Ascending aorta (tissue), 2 donors: ENCODE measurements around the gene OR2Z1. TPM values are rescaled to one million over a fixed set of nuclear protein-coding genes. Genes with fewer than 3 reads are reported as not detected.
"Not testable (repeated sequence)": the region's sequence is repeated elsewhere in the genome, so short reads cannot be mapped to it uniquely, and the experiment has no call there.

ENCODE experiments used
- DNase-seq, 2 donors: peaks; one replicate each; pipeline ENCODE4 v3.0.0-alpha.2; 2019; ENCODE audit warnings: low spot score in 2 of 2
- H3K27ac ChIP-seq, 2 donors: fragments of 200-600 bp; sonication (generic); one replicate each; pipeline ENCODE4 v1.5.1; 2016 to 2017; ENCODE audit warnings: mild to moderate bottlenecking in 1 of 2
- H3K27me3 ChIP-seq: fragments of 200-600 bp; sonication (generic); one replicate; pipeline ENCODE4 v1.5.1; 2017
- H3K36me3 ChIP-seq, 2 donors: fragments of 200-600 bp; sonication (generic); one replicate each; pipeline ENCODE4 v1.5.1; 2016
- H3K4me1 ChIP-seq, 2 donors: fragments of 200-600 bp; sonication (generic); one replicate each; pipeline ENCODE4 v1.5.1; 2016 to 2017; ENCODE audit warnings: mild to moderate bottlenecking in 1 of 2
- H3K4me3 ChIP-seq, 2 donors: fragments of 200-600 bp; sonication (generic); one replicate each; pipeline ENCODE4 v1.5.1; 2016 to 2017; ENCODE audit warnings: mild to moderate bottlenecking in 1 of 2
- H3K9me3 ChIP-seq, 2 donors: fragments of 200-600 bp; sonication (generic); one replicate each; pipeline ENCODE4 v1.5.1; 2016
- CTCF ChIP-seq, 3 experiments: fragments of 200-600 bp in 2 of 3; fragments of 450-650 bp in 1 of 3; sonication (generic) in 2 of 3; IDR thresholded peaks; one replicate each; pipeline ENCODE4 v1.5.1; 2016 to 2019; ENCODE audit warnings: antibody characterized with exemption in 3 of 3, mild to moderate bottlenecking in 1 of 3, moderate library complexity in 1 of 3
- intact Hi-C: fragments of 100-400 bp; cut with DNase I; formaldehyde crosslinking; loops from one replicate; pipeline ENCODE4 v1.15.1; 2023
- total RNA-seq: library from RNA; depleted of rRNA; stranded (reverse); fragments of >200 nt; gene quantifications from one replicate; pipeline ENCODE4 v1.1.0, GENCODE V29; 2016

Gene OR2Z1
- total RNA-seq, 1 donor from 2014 or later = not detected

GRCh38 chr19:8738377-8738776 lies 16.9 kb downstream of the OR2Z1 start:
- Histone ChIP-seq H3K9me3 (no peaks in the 10 kb centered on the region), H3K4me3 (no peak overlapping the region), H3K36me3 (no peaks in the 10 kb centered on the region), H3K4me1 (no peaks in the 10 kb centered on the region), H3K27me3 (no peaks in the 10 kb centered on the region), H3K27ac (no peak overlapping the region)
- DNase-seq = no peak
- no peak for TF ChIP-seq CTCF (IDR thresholded peaks at IDR 0.05)
- intact Hi-C loops = no loop called here

DNA sequence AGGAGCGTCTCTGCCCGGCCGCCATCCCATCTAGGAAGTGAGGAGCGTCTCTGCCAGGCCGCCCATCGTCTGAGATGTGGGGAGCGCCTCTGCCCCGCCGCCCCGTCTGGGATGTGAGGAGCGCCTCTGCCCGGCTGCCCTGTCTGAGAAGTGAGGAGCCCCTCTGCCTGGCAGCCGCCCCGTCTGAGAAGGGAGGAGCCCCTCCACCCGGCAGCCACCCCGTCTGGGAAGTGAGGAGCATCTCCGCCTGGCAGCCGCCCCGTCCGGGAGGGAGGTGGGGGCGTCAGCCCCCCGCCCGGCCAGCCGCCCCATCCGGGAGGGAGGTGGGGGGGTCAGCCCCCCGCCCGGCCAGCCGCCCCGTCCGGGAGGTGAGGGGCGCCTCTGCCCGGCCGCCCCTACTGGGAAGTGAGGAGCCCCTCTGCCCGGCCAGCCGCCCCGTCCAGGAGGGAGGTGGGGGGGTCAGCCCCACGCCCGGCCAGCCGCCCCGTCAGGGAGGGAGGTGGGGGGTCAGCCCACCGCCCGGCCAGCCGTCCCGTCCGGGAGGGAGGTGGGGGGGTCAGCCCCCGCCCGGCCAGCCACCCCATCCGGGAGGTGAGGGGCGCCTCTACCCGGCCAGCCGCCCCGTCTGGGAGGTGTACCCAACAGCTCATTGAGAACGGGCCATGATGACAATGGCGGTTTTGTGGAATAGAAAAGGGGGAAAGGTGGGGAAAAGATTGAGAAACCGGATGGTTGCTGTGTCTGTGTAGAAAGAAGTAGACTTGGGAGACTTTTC lies 18.0 kb downstream of the OR2Z1 start:
- DNase-seq, H3K9me3 ChIP-seq, H3K27ac ChIP-seq, H3K36me3 ChIP-seq, intact Hi-C loops, H3K4me3 ChIP-seq, H3K4me1 ChIP-seq, H3K27me3 ChIP-seq: not testable (repeated sequence)

- H3K4me3 ChIP-seq, H3K27me3 ChIP-seq, H3K36me3 ChIP-seq, DNase-seq, H3K4me1 ChIP-seq, H3K27ac ChIP-seq, intact Hi-C loops, H3K9me3 ChIP-seq: not testable (repeated sequence)
Measured at GRCh38 chr19:8767257-8767656, 45.8 kb downstream of the OR2Z1 start.

- H3K27ac ChIP-seq, H3K4me3 ChIP-seq, H3K9me3 ChIP-seq, H3K36me3 ChIP-seq, intact Hi-C loops, H3K27me3 ChIP-seq, H3K4me1 ChIP-seq: not testable (repeated sequence)
- DNase-seq = peak in 1 of 2 donors; percentile 58
Measured at GRCh38 chr19:8769265-8769664, 47.8 kb downstream of the OR2Z1 start.

GRCh38 chr19:8773587-8773986 lies 52.2 kb downstream of the OR2Z1 start:
- H3K4me3 ChIP-seq, intact Hi-C loops, H3K4me1 ChIP-seq, DNase-seq, H3K27ac ChIP-seq, H3K36me3 ChIP-seq, H3K27me3 ChIP-seq, H3K9me3 ChIP-seq: not testable (repeated sequence)

Other genes with a start within 250 kb of the OR2Z1 start
- gene PRAM1, start 219.0 kb upstream of the OR2Z1 start, total RNA-seq = not detected
- gene ZNF414, start 207.5 kb upstream of the OR2Z1 start, total RNA-seq = 189 TPM
- 5.0 TPM for gene MYO1F, start 144.2 kb upstream of the OR2Z1 start, total RNA-seq
- gene ADAMTS10, start 110.9 kb upstream of the OR2Z1 start, total RNA-seq = 184 TPM
- not detected for gene NFILZ, start 91.0 kb upstream of the OR2Z1 start, total RNA-seq
- gene ACTL9, start 22.8 kb upstream of the OR2Z1 start, total RNA-seq = not detected
- 12.8 TPM for gene ZNF558, start 110.7 kb downstream of the OR2Z1 start, total RNA-seq
- gene MBD3L1, start 110.7 kb downstream of the OR2Z1 start, total RNA-seq = not detected